T-helper 1 cell treated with Interleukin-12 subunit alpha and Interleukin-12 subunit beta and Interleukin-4 antibody, amounts not matched to agents 30 ng/mL and 1 ng/mL, for 36 hours (primary cell): ENCODE results near the gene SARDH. TPM values are rescaled to one million over a fixed set of nuclear protein-coding genes. Genes with fewer than 3 reads are reported as not detected.
"Not testable (repeated sequence)": the region's sequence is repeated elsewhere in the genome, so short reads cannot be mapped to it uniquely, and the experiment has no call there.

Source experiments
- intact Hi-C: fragments of 100-400 bp; cut with micrococcal nuclease; formaldehyde crosslinking; loops from one replicate; pipeline ENCODE4 v1.15.1; 2024
- total RNA-seq: library from RNA; stranded (reverse); gene quantifications from 2 replicates; pipeline ENCODE4 v1.2.3, GENCODE V29; 2022

Gene SARDH
- total RNA-seq, 1 donor from 2014 or later = 0.71 TPM

DNA sequence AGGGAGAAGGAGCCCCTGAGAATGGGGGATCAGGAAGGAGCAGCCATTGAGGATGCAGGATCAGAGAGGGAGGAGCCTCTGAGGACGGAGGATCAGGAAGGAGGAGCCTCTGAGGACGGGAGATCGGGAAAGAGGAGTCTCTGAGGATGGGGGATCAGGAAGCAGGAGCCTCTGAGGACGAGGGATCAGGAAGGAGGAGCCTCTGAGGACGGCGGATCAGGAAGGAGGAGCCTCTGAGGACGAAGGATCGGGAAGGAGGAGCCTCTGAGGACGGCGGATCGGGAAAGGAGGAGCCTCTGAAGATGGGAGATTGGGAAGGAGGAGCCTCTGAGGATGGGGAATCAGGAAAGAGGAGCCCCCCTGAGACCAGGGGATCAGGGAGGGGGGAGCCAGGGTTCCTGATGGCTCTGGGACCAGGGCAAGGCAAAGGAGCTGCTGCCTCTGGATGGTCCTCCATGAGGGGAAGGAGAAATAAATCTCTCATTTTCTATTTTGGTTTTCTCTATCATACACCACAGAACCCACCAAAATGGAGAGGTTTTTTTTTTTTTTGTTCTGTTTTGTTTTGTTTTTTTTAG, 22.6 kb upstream of the SARDH start:
- intact Hi-C loops = no loop called here

DNA sequence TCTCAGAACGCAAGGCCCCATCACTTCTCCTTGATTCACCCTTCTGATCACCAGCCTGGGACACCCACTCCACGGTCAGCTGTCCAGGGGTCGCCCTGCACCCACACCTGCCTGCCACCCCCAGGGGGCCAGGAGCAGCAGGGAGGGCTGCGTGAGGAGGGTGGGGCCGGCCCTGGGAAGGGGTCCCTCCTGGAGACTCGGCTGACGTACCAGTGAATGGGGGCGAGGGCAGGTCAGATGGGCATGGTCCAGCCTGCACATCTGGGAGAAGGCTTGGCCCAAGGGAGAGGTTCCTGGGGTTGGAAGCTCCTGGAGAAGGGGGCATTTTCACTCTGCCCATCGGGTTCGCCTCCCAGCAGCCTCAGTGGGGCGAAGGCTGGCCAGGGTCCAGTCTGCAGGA, 21.8 kb upstream of the SARDH start:
- intact Hi-C loops = no loop called here

- intact Hi-C loops = no loop called here
Measured at GRCh38 chr9:133759146-133759900, 21.2 kb upstream of the SARDH start.

GRCh38 chr9:133758228-133758627, 20.1 kb upstream of the SARDH start:
- intact Hi-C loops = no loop called here

DNA sequence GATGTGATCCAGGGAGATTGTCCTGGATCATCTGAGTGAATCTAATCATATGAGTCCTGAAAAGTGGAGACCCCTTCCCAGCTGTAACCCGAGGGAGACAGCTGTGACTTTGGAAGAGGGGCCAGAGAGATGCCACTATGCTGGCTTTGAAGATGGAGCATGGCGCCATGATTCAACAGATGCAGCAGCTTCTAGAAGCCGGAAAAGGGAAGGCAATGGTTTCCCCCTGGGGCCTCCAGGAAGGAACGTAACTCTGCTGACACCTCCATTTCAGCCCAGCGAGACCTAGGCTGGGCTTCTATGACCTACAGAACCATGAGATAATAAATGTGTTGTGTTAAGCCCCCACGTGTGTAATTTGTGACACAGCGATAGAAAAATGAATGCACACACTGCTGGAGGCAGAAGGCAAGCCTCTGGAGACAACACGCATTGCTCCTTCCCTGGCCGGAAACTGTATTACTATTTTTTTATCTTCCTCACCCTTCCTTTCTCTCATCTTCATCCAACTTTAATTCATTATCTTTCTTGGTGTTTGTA, 16.6 kb upstream of the SARDH start:
- intact Hi-C loops = no loop called here

DNA sequence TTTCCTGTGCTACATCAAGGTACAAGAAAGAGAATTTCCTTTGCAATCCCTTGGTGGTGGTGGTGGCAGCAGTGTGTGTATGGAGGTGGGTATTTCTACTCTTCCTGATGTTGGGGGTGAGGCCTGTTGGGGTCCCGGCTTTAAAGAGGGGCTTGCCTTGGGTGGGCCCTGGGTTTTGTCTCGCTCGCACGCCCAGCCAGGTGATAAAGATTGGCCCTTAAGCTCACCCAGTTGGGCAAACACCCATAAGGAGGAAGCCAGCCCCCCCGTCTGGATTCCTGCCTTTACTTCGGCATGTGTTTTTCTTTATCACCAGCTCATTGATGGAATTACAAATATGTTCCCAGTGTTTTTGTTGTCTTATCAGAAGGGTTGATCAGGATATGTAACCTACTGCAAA, 16.0 kb upstream of the SARDH start:
- intact Hi-C loops = no loop called here

DNA sequence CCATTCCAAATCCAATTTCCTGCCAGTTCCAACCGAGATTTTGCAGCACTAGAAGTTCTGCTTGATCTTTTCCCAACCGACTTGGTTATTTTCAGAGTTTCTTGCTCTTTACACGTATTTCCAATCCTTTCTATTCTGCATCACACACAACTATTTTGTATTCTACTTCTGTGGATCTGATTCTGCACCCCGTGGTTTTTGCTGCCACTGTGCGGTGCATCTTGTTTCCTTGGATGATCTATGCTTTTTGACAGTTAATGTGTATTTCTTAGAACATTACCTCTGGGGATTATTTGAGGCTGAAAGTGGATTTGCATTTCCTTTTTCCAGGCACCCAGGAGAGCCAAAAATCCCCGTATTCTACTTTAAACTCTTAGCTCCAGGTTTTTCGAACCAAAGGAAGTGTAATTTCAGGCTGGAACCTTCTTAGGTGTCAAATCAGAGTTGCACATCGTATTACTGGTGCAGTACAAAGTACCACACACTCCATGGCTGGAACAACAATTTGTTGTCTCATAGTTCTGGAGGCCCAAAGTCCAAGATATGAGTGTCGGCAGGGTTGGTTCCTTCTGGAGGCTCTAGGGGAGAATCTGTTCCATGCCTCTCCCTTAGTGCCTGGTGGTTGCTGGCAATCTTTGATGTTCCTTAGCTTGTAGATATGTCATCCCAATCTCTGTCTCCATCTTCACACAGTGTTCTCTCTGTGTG, 14.7 kb upstream of the SARDH start:
- intact Hi-C loops = no loop called here

DNA sequence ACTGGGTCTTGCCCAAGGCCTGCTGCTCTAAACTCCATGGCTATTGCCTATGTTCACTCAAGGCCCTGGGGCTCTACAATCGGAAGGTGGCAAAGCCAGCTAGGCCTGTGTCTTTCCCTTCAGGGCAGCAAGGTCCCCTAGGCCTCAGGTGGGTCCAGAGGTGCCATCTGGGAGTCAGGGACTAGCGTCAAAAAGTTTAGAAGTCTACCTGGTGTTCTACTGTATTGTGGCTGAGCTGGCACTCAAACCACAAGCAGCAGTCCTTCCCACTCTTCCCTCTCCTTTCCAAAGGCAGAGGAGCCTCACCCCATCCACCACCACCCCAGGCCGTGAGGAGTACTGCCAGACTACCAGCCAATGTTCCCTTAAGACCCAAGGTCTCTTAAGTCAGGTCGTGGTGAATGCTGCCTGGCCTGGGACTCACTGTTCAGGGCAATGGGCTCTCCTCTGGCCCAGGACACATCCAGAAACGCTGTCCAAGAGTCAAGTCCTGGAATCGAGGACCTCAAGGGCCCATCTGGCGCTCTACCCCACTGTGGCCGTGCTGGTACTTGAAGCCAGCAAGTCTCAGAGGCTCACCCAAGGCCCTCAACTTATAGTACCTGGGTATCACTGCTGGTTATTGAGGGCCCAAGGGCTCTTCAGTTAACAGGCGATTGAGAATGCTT, 13.0 kb upstream of the SARDH start:
- intact Hi-C loops = no loop called here

GRCh38 chr9:133747309-133747708, 9.2 kb upstream of the SARDH start:
- intact Hi-C loops = no loop called here

DNA sequence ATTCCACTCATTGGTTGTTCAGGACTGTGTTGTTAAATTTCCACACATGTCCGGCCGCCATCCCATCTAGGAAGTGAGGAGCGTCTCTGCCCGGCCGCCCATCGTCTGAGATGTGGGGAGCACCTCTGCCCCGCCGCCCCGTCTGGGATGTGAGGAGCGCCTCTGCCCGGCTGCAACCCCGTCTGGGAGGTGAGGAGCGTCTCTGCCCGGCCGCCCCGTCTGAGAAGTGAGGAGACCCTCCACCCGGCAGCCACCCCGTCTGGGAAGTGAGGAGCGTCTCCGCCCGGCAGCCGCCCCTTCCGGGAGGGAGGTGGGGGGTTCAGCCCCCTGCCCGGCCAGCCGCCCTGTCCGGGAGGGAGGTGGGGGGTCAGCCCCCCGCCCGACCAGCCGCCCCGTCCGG, 6.4 kb upstream of the SARDH start:
- intact Hi-C loops = not testable (repeated sequence)

- intact Hi-C loops = loop anchor here (1.0 kb wide), 2 partner anchors 154 to 210 kb away; no protein-coding TSS in a partner anchor
Measured at GRCh38 chr9:133742849-133743444, 4.8 kb upstream of the SARDH start.

DNA sequence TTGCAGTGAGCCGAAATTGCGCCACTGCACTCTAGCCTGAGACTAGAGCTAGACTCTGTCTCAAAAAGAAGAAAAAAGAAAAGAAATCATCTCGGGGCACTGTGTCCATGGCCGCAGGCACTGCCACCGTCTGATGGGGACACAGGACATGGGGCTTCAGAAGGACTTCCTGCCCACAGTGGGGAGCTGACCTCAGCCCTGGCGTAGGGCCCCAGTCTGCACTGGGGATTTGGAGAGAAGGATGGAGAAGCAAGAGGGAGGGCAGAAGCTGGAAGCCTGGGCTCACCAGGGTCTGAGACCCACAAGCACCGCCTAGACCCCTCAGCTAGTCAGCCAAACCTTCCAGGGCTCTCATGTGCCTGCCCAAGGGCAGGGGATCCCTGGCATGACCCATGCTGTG, 4.1 kb upstream of the SARDH start:
- intact Hi-C loops = no loop called here

- intact Hi-C loops = no loop called here
Measured at GRCh38 chr9:133741716-133742115, 3.6 kb upstream of the SARDH start.

DNA sequence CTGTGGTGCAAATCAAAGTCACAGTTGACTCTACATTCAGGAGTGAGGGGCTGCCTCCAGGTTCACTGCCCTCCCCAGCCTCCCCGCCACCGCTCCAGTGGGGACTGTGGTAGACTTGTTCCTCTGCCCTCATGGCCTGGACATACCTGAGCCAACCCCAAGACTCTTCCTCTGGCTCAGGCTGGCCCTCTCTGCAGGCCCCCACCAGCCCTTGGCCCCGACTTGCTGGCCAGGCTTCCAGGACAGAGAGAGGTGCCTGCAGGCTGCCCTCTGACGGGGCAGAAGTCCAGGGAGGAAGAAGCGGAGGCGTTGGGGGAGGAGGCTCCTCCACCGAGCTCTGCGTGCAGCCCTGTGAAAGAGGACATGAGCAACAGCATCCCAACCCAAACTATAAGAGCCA, 2.8 kb upstream of the SARDH start:
- intact Hi-C loops = no loop called here

GRCh38 chr9:133739408-133740280, 1.5 kb upstream of the SARDH start:
- intact Hi-C loops = no loop called here

DNA sequence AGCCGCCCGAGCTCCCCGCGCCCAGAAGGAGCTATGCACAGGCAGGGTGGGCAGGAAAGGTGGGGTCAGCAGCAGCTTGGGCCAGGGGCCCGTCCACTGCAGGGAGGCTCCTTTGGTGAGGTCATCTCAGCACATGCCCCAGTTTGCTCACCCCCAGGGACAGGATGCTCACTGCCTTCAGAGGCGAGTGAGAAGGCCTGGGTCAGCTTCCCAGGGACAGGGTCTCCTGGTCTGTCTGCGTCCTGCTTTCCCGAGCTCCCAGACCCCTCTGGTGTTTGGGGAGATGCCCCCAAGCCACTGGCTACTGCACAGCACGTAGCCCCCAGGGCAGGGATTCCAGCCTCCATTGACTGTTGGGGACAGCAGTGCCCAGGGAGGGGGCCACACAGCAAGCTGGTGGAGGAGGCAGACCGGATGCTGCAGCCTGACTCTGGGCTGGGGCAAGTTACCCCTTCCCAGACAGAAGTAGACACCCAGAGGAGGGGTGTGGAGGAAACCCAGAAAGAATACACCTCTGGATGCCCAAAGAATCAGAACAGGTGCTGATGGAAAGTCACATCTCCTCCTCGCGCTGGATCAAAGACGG, 581 bp upstream of the SARDH start:
- intact Hi-C loops = no loop called here

GRCh38 chr9:133737071-133737773, 930 bp downstream of the SARDH start:
- intact Hi-C loops = no loop called here

- intact Hi-C loops = no loop called here
Measured at GRCh38 chr9:133735931-133736330, 2.2 kb downstream of the SARDH start.

- intact Hi-C loops = no loop called here
Measured at GRCh38 chr9:133735415-133735775, 2.8 kb downstream of the SARDH start.
